Ishikawa (cell line): ENCODE results near the gene NTF3.

Source experiments
- CEBPB ChIP-seq: IDR thresholded peaks from 2 replicates; pipeline ENCODE4 v1.6.1; 2012
- EGR1 ChIP-seq: IDR thresholded peaks from 2 replicates; pipeline ENCODE4 v1.6.1; 2012
- EP300 ChIP-seq: IDR thresholded peaks from 2 replicates; pipeline ENCODE4 v1.6.1; 2012; ENCODE audit warnings: borderline replicate concordance
- MAX ChIP-seq: IDR thresholded peaks from 2 replicates; pipeline ENCODE4 v1.6.1; 2012
- REST ChIP-seq: IDR thresholded peaks from 2 replicates; pipeline ENCODE4 v1.6.1; 2012; ENCODE audit warnings: low read depth, mild to moderate bottlenecking
- TAF1 ChIP-seq: IDR thresholded peaks from 2 replicates; pipeline ENCODE4 v1.6.1; 2012; ENCODE audit warnings: low read depth, mild to moderate bottlenecking
- YY1 ChIP-seq: IDR thresholded peaks from 2 replicates; pipeline ENCODE4 v1.6.1; 2012; ENCODE audit warnings: low read depth

- no peak for TF ChIP-seq TAF1
- TF ChIP-seq EGR1: no peak
- no peak for TF ChIP-seq CEBPB
- TF ChIP-seq YY1: no peak
- TF ChIP-seq MAX: no peak
- no peak for TF ChIP-seq REST
- TF ChIP-seq EP300: no peak
These were observed 90.8 kb downstream of the NTF3 start for GRCh38 chr12:5522432-5523335.
